GM18868 (cell line): Measurements from ENCODE around the gene TRAK1.

Experiments used
- ATAC-seq: cut with Tn5 transposase; IDR thresholded peaks from one replicate; pipeline ENCODE4 v1.9.1; 2021; ENCODE audit warnings: mild to moderate bottlenecking, moderate library complexity; ENCODE audit not compliant: unreplicated experiment

TRAK1 gene

GRCh38 chr3:42174679-42175385, 83.7 kb downstream of the TRAK1 start:
- no peak for ATAC-seq

GRCh38 chr3:42175386-42176240, 84.5 kb downstream of the TRAK1 start:
- ATAC-seq = peak; percentile 65

GRCh38 chr3:42176242-42177034, 85.3 kb downstream of the TRAK1 start:
- ATAC-seq = peak; percentile 11

GRCh38 chr3:42177068-42177800, 86.1 kb downstream of the TRAK1 start:
- no peak for ATAC-seq

- ATAC-seq = no peak
These were observed 86.6 kb downstream of the TRAK1 start for GRCh38 chr3:42177801-42178150.

- no peak for ATAC-seq
These were observed 88.1 kb downstream of the TRAK1 start for GRCh38 chr3:42179110-42179725.

- no peak for ATAC-seq
These were observed 89.7 kb downstream of the TRAK1 start for GRCh38 chr3:42180901-42181300.

GRCh38 chr3:42182555-42182954, 91.4 kb downstream of the TRAK1 start:
- ATAC-seq = no peak

GRCh38 chr3:42183991-42184632, 93.0 kb downstream of the TRAK1 start:
- ATAC-seq = no peak

GRCh38 chr3:42184651-42185443, 93.7 kb downstream of the TRAK1 start:
- no peak for ATAC-seq

GRCh38 chr3:42187936-42188335, 96.8 kb downstream of the TRAK1 start:
- ATAC-seq = no peak

GRCh38 chr3:42188376-42188775, 97.2 kb downstream of the TRAK1 start:
- ATAC-seq = no peak

GRCh38 chr3:42189001-42189460, 97.9 kb downstream of the TRAK1 start:
- ATAC-seq = no peak

- no peak for ATAC-seq
These were observed 98.6 kb downstream of the TRAK1 start for GRCh38 chr3:42189736-42190135.

GRCh38 chr3:42190701-42191442, 99.7 kb downstream of the TRAK1 start:
- no peak for ATAC-seq

- no peak for ATAC-seq
These were observed 100.2 kb downstream of the TRAK1 start for GRCh38 chr3:42191443-42191747.

GRCh38 chr3:42192334-42193200, 101.4 kb downstream of the TRAK1 start:
- peak; percentile 29 for ATAC-seq
